GM12873 (cell line): Measurements from ENCODE around the gene ARFGAP1.

Experiments
- CTCF ChIP-seq: IDR thresholded peaks from 2 replicates; pipeline ENCODE4 v1.5.1; 2012; ENCODE audit warnings: low read depth, mild to moderate bottlenecking, moderate library complexity, low read length, control low read depth; ENCODE audit not compliant: insufficient read depth; ENCODE audit errors: missing control alignments

Gene ARFGAP1

GRCh38 chr20:63262836-63263235, 9.8 kb upstream of the ARFGAP1 start:
- no peak for TF ChIP-seq CTCF

GRCh38 chr20:63264000-63264399, 8.6 kb upstream of the ARFGAP1 start:
- TF ChIP-seq CTCF, result no peak

GRCh38 chr20:63264519-63264918, 8.1 kb upstream of the ARFGAP1 start:
- TF ChIP-seq CTCF, result no peak

GRCh38 chr20:63265891-63266515, 6.6 kb upstream of the ARFGAP1 start:
- TF ChIP-seq CTCF, result no peak

- TF ChIP-seq CTCF, result no peak
Observed at GRCh38 chr20:63267691-63268090, 4.9 kb upstream of the ARFGAP1 start.

GRCh38 chr20:63268256-63268655, 4.4 kb upstream of the ARFGAP1 start:
- no peak for TF ChIP-seq CTCF

- no peak for TF ChIP-seq CTCF
Observed at GRCh38 chr20:63268671-63269439, 3.8 kb upstream of the ARFGAP1 start.
